HL-60 (cell line): Measurements from ENCODE around the gene SPESP1.

Source experiments
- GABPA ChIP-seq: IDR thresholded peaks from 2 replicates; pipeline ENCODE4 v1.6.1; 2012; ENCODE audit warnings: low read depth
- POLR2AphosphoS5 ChIP-seq: IDR thresholded peaks from 2 replicates; pipeline ENCODE4 v1.6.1; 2012; ENCODE audit warnings: low read depth
- SPI1 ChIP-seq: IDR thresholded peaks from 2 replicates; pipeline ENCODE4 v1.6.1; 2012; ENCODE audit warnings: low read depth, mild to moderate bottlenecking, borderline replicate concordance
- TF ChIP-seq, protein P1 (sequence below): IDR thresholded peaks from one replicate; pipeline ENCODE4 v1.5.1; 2011; ENCODE audit warnings: low read length, control low read depth, inconsistent platforms; ENCODE audit not compliant: insufficient read depth
- TF ChIP-seq, protein P2 (sequence below): IDR thresholded peaks from 2 replicates; pipeline ENCODE4 v1.6.1; 2012; ENCODE audit warnings: low read depth; ENCODE audit not compliant: insufficient replicate concordance

DNA sequence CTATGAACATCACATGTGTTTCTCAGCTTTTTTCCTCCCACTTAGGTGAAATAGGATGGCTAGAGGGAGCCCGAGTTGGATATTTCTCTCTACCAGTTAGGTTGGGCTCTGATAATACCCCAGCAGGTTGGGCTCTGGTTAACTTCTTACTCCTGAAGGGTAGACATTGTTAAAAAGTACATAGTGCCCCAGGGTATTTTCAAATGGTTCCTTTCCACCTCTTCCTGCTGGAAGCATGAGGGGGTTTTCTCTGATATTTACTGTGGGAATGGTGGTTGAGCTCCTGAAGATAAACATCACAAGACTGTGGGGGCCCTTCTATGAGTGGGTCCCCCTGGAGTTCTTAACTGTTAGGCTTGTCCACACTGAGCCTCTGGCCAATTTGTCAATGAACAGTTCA is 36.1 kb upstream of the SPESP1 start:
- TF ChIP-seq, protein P1, sequence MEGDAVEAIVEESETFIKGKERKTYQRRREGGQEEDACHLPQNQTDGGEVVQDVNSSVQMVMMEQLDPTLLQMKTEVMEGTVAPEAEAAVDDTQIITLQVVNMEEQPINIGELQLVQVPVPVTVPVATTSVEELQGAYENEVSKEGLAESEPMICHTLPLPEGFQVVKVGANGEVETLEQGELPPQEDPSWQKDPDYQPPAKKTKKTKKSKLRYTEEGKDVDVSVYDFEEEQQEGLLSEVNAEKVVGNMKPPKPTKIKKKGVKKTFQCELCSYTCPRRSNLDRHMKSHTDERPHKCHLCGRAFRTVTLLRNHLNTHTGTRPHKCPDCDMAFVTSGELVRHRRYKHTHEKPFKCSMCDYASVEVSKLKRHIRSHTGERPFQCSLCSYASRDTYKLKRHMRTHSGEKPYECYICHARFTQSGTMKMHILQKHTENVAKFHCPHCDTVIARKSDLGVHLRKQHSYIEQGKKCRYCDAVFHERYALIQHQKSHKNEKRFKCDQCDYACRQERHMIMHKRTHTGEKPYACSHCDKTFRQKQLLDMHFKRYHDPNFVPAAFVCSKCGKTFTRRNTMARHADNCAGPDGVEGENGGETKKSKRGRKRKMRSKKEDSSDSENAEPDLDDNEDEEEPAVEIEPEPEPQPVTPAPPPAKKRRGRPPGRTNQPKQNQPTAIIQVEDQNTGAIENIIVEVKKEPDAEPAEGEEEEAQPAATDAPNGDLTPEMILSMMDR = no peak
- no peak for TF ChIP-seq POLR2AphosphoS5
- TF ChIP-seq GABPA = no peak
- no peak for TF ChIP-seq SPI1
- TF ChIP-seq, protein P2, sequence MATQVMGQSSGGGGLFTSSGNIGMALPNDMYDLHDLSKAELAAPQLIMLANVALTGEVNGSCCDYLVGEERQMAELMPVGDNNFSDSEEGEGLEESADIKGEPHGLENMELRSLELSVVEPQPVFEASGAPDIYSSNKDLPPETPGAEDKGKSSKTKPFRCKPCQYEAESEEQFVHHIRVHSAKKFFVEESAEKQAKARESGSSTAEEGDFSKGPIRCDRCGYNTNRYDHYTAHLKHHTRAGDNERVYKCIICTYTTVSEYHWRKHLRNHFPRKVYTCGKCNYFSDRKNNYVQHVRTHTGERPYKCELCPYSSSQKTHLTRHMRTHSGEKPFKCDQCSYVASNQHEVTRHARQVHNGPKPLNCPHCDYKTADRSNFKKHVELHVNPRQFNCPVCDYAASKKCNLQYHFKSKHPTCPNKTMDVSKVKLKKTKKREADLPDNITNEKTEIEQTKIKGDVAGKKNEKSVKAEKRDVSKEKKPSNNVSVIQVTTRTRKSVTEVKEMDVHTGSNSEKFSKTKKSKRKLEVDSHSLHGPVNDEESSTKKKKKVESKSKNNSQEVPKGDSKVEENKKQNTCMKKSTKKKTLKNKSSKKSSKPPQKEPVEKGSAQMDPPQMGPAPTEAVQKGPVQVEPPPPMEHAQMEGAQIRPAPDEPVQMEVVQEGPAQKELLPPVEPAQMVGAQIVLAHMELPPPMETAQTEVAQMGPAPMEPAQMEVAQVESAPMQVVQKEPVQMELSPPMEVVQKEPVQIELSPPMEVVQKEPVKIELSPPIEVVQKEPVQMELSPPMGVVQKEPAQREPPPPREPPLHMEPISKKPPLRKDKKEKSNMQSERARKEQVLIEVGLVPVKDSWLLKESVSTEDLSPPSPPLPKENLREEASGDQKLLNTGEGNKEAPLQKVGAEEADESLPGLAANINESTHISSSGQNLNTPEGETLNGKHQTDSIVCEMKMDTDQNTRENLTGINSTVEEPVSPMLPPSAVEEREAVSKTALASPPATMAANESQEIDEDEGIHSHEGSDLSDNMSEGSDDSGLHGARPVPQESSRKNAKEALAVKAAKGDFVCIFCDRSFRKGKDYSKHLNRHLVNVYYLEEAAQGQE = no peak
